NB4 (cell line): ENCODE results near the gene ANKRD27.

Experiments used
- POLR2A ChIP-seq: IDR thresholded peaks from 2 replicates; pipeline ENCODE4 v1.6.1; 2011; ENCODE audit warnings: mild to moderate bottlenecking; ENCODE audit not compliant: insufficient read length; ENCODE audit errors: extremely low read depth
- TF ChIP-seq, protein P1 (sequence below): IDR thresholded peaks from one replicate; pipeline ENCODE4 v1.5.1; 2012; ENCODE audit warnings: low read depth, low read length

DNA sequence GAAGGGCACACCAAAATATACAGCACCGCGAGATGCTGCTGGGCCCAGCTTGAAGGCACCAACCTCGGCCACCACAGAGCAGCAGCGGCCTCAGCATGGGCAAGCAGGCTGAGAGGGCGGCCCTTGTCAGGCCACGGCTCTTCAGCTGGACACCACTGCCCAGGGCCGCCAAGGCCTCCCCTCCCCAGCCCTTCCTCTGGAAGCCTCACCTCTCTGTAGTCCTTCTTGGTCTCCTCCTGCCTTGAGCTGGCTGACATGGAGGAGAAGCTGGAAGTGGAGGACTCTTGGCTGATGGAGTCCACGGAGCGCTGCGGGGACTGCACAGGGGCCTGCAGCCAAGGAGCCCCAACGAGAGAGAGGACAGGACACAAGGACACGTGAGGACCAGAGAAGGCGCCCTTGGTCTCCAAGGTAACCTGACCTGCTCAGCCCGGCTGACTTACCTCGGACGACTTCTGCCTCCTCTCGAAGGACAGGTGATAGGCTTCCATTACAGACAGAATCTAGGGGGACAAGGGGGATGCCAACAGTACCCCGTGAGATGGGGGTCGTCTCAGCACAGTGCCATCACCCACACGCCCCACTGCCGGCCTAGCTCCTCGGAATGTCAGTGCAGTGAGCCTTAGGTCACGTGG lies 55.8 kb downstream of the ANKRD27 start:
- TF ChIP-seq, protein P1, sequence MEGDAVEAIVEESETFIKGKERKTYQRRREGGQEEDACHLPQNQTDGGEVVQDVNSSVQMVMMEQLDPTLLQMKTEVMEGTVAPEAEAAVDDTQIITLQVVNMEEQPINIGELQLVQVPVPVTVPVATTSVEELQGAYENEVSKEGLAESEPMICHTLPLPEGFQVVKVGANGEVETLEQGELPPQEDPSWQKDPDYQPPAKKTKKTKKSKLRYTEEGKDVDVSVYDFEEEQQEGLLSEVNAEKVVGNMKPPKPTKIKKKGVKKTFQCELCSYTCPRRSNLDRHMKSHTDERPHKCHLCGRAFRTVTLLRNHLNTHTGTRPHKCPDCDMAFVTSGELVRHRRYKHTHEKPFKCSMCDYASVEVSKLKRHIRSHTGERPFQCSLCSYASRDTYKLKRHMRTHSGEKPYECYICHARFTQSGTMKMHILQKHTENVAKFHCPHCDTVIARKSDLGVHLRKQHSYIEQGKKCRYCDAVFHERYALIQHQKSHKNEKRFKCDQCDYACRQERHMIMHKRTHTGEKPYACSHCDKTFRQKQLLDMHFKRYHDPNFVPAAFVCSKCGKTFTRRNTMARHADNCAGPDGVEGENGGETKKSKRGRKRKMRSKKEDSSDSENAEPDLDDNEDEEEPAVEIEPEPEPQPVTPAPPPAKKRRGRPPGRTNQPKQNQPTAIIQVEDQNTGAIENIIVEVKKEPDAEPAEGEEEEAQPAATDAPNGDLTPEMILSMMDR = no peak
- TF ChIP-seq POLR2A = no peak
